ENCODE data around the gene IPMK.
"Not testable (repeated sequence)": the region's sequence is repeated elsewhere in the genome, so short reads cannot be mapped to it uniquely, and the experiment has no call there.

The IPMK gene

GRCh38 chr10:58177362-58177947 lies 90.2 kb downstream of the IPMK start:
- no peak overlapping the region for H3K4me3 Mint-ChIP-seq
- no peaks in the 10 kb centered on the region for H3K36me3 Mint-ChIP-seq (ENCODE audit: low read depth)
- intact Hi-C loops (cut with micrococcal nuclease): loop anchor here (1.0 to 10.0 kb wide), 2 partner anchors 114 to 217 kb away; no protein-coding TSS in a partner anchor
- H3K9me3 Mint-ChIP-seq: no peaks in the 10 kb centered on the region
- H3K27me3 Mint-ChIP-seq: no peaks in the 10 kb centered on the region
- peaks cover 9% of the 10 kb centered on the region for H3K4me1 Mint-ChIP-seq (ENCODE audit: low read depth)
- H3K27ac Mint-ChIP-seq: no peak overlapping the region

GRCh38 chr10:58175990-58176900 lies 91.4 kb downstream of the IPMK start:
- Mint-ChIP-seq H3K4me1 (ENCODE audit: low read depth) (peaks cover 9% of the 10 kb centered on the region), H3K9me3 (no peaks in the 10 kb centered on the region), H3K36me3 (ENCODE audit: low read depth) (no peaks in the 10 kb centered on the region), H3K4me3 (no peak overlapping the region), H3K27ac (no peak overlapping the region), H3K27me3 (no peaks in the 10 kb centered on the region)
- intact Hi-C loops (cut with micrococcal nuclease): loop anchor here (10.0 kb wide), 1 partner anchor 219 kb away; no protein-coding TSS in a partner anchor

DNA sequence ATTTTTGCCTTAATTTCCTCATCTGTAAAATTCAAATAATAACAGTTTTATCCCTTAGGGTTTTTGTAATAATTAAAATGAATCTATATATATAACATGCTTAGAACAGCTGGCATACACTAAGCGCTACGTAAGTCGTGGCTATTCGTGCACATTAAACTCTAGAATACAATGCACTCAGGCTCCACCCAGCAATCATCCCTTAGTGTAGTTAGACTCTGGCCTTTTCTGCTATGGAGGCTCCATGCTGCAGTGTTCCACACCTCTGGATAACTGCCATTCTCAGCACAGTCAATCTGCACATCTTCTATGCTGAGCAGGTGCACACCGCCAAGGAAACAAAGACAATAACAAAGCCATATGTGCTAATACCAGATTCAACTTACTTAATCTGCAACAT lies 92.9 kb downstream of the IPMK start:
- no peaks in the 10 kb centered on the region for H3K27me3 Mint-ChIP-seq
- H3K36me3 Mint-ChIP-seq (ENCODE audit: low read depth): no peaks in the 10 kb centered on the region
- no peaks in the 10 kb centered on the region for H3K9me3 Mint-ChIP-seq
- H3K4me1 Mint-ChIP-seq (ENCODE audit: low read depth): peaks cover 4% of the 10 kb centered on the region
- H3K4me3 Mint-ChIP-seq: no peak overlapping the region
- H3K27ac Mint-ChIP-seq: no peak overlapping the region
- intact Hi-C loops (cut with micrococcal nuclease): loop anchor here (10.0 kb wide), 1 partner anchor 220 kb away; no protein-coding TSS in a partner anchor

GRCh38 chr10:58173391-58173790 lies 94.3 kb downstream of the IPMK start:
- Mint-ChIP-seq H3K27me3 (no peaks in the 10 kb centered on the region), H3K36me3 (ENCODE audit: low read depth) (no peaks in the 10 kb centered on the region), H3K27ac (no peak overlapping the region), H3K4me1 (ENCODE audit: low read depth) (peaks cover 4% of the 10 kb centered on the region), H3K4me3 (no peak overlapping the region), H3K9me3 (no peaks in the 10 kb centered on the region)
- intact Hi-C loops (cut with micrococcal nuclease): loop anchor here (10.0 kb wide), 1 partner anchor 221 kb away; no protein-coding TSS in a partner anchor

DNA sequence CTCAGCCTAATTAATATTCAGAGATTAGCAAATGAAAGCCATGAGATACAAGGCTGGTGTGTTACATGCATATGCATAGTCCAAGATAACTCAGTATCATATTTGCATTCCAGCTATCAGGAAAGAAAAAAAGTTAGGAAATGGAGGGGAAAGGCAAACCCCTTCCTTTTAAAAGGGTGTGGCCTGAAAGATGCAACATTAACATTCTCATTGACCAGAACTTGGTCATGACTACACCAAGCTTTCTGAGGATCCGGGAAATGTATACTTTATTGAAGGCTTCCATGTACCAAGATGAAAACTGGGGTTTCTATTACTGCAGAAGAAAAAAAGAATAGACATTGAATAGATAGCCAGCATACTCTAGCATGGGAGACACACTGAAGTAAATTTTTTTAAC lies 96.5 kb downstream of the IPMK start:
- no peaks in the 10 kb centered on the region for H3K9me3 Mint-ChIP-seq
- no peak overlapping the region for H3K27ac Mint-ChIP-seq
- H3K36me3 Mint-ChIP-seq (ENCODE audit: low read depth): no peaks in the 10 kb centered on the region
- no peak overlapping the region for H3K4me3 Mint-ChIP-seq
- intact Hi-C loops (cut with micrococcal nuclease): loop anchor here (10.0 kb wide), 1 partner anchor 224 kb away; no protein-coding TSS in a partner anchor
- H3K27me3 Mint-ChIP-seq: no peaks in the 10 kb centered on the region
- H3K4me1 Mint-ChIP-seq (ENCODE audit: low read depth): peaks cover 4% of the 10 kb centered on the region

GRCh38 chr10:58164517-58164916 lies 103.2 kb downstream of the IPMK start:
- Mint-ChIP-seq H3K9me3 (no peaks in the 10 kb centered on the region), H3K36me3 (ENCODE audit: low read depth) (no peaks in the 10 kb centered on the region), H3K4me3 (no peak overlapping the region), H3K4me1 (ENCODE audit: low read depth) (no peaks in the 10 kb centered on the region), H3K27me3 (peaks cover 2% of the 10 kb centered on the region), H3K27ac (no peak overlapping the region)
- intact Hi-C loops (cut with micrococcal nuclease): no loop called here

GRCh38 chr10:58158806-58159205 lies 108.9 kb downstream of the IPMK start:
- Mint-ChIP-seq H3K27ac (no peak overlapping the region), H3K4me1 (ENCODE audit: low read depth) (no peaks in the 10 kb centered on the region), H3K4me3 (no peak overlapping the region), H3K36me3 (ENCODE audit: low read depth) (no peaks in the 10 kb centered on the region), H3K9me3 (no peaks in the 10 kb centered on the region), H3K27me3 (no peaks in the 10 kb centered on the region)
- intact Hi-C loops (cut with micrococcal nuclease): no loop called here

DNA sequence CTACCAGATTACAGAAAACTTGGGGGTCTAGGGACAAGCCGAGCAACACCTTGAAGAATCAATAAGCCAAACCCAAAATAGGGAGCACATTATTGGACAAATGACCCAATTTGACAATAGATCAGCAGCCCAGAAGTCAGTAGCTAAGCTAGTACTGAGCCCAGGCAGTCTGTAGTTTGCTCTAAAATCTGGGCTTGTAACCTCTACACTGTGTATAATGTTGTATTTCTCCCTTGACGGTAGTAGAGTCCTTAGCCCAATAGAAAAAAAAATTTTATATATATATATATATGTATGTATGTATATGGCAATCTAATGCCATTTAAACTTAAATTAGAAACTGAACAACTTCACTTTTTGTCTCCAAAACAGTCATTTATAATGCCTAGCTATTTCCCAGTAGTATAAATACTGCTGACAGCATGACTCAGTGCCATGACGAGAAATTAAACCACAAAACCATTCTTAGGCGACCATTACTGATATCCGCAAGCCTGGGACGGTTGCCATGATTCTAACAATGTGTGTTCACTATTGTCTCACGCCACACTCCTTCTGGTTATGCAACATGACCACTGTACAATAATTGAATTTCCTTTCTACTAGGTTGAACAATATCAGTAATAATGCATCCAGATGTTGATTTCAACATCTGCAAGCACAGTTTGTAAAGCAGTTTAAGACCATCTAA lies 110.5 kb downstream of the IPMK start:
- Mint-ChIP-seq H3K27ac (no peak overlapping the region), H3K36me3 (ENCODE audit: low read depth) (no peaks in the 10 kb centered on the region), H3K4me1 (ENCODE audit: low read depth) (no peaks in the 10 kb centered on the region), H3K27me3 (no peaks in the 10 kb centered on the region), H3K4me3 (no peak overlapping the region), H3K9me3 (no peaks in the 10 kb centered on the region)
- intact Hi-C loops (cut with micrococcal nuclease): no loop called here

DNA sequence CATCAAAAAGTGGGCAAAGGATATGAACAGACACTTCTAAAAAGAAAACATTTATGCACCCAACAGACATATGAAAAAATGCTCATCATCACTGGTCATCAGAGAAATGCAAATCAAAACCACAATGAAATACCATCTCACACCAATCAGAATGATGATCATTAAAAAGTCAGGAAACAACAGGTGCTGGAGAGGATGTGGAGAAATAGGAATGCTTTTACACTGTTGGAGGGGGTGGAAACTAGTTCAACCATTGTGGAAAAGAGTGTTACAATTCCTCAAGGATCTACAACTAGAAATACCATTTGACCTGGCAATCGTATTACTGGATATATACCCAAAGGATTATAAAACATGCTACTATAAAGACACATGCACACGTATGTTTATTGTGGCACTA lies 111.8 kb downstream of the IPMK start:
- intact Hi-C loops (cut with micrococcal nuclease); H3K4me1 Mint-ChIP-seq (ENCODE audit: low read depth); H3K27ac Mint-ChIP-seq; H3K27me3 Mint-ChIP-seq; H3K9me3 Mint-ChIP-seq; H3K4me3 Mint-ChIP-seq; H3K36me3 Mint-ChIP-seq (ENCODE audit: low read depth): not testable (repeated sequence)

DNA sequence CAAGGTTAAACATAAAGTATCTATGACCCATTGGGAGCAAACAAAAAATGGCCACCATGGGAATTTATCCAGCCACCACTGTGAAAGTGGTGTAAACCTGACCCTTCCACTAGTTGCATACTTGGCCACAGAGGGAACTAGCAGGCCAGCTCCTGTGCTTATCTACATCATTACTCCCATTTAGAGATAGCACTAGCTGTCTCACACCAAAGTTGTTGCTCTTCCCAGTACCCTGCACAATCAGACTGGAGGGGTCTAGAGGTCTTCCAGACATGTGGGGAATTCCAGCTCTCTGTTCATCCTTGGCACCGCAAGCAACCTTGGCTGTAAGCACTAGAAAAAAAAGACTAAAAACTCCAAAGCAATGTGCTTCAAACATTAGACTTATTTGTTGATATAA lies 113.9 kb downstream of the IPMK start:
- intact Hi-C loops (cut with micrococcal nuclease): no loop called here
- H3K27ac Mint-ChIP-seq: no peak overlapping the region
- no peaks in the 10 kb centered on the region for H3K9me3 Mint-ChIP-seq
- no peak overlapping the region for H3K4me3 Mint-ChIP-seq
- no peaks in the 10 kb centered on the region for H3K27me3 Mint-ChIP-seq
- H3K36me3 Mint-ChIP-seq (ENCODE audit: low read depth): no peaks in the 10 kb centered on the region
- no peaks in the 10 kb centered on the region for H3K4me1 Mint-ChIP-seq (ENCODE audit: low read depth)

DNA sequence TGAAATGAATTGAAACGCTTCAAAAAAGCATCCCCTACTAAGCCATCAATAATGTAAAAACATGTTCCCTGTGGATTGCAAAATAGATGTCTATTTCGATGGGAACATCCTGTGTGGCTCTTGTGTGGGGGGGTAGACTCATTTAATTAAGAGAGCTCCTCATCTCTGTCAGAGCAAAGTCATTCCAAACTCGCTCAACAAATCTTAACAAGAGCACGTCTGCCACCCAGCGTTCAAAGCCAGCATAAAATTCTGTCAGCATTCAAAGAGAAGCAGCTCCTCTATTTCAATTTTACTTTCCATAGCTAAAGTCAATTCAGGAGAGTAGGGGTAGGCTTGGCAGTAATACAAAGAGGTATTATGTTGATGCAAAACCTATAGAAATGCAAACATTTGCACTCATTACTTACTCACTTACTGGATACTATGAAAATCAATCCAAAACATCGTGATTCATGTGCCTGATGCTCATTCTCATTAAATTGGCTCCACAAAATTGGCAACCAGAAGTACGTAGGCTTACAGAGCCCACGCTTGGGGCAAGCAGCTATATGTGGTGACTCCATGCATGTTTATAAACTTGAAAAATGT lies 114.9 kb downstream of the IPMK start:
- H3K27me3 Mint-ChIP-seq: peaks cover 2% of the 10 kb centered on the region
- H3K36me3 Mint-ChIP-seq (ENCODE audit: low read depth): no peaks in the 10 kb centered on the region
- H3K9me3 Mint-ChIP-seq: no peaks in the 10 kb centered on the region
- H3K27ac Mint-ChIP-seq: no peak overlapping the region
- intact Hi-C loops (cut with micrococcal nuclease): no loop called here
- H3K4me1 Mint-ChIP-seq (ENCODE audit: low read depth): no peaks in the 10 kb centered on the region
- no peak overlapping the region for H3K4me3 Mint-ChIP-seq

DNA sequence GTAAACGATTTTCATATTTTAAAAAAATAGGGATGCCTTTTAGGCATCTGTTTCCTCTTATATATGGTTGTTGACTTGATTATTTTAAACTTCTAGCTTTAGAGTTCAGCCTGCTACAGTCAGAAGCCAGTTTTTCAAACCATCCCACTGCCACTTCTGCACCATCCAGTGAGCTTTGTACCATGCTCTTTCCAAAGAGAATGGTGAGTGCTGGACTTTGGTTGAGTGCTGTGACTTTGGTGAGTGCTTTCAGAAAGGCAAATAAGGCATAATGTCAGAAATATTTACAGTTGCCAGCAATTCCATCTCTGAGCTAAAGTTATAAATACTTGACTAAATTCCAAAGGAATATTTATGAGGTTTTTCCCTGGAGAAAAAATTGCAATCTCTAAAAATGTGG lies 117.4 kb downstream of the IPMK start:
- no peaks in the 10 kb centered on the region for H3K9me3 Mint-ChIP-seq
- H3K27me3 Mint-ChIP-seq: peaks cover 2% of the 10 kb centered on the region
- no peaks in the 10 kb centered on the region for H3K36me3 Mint-ChIP-seq (ENCODE audit: low read depth)
- H3K27ac Mint-ChIP-seq: no peak overlapping the region
- intact Hi-C loops (cut with micrococcal nuclease): no loop called here
- H3K4me3 Mint-ChIP-seq: no peak overlapping the region
- no peaks in the 10 kb centered on the region for H3K4me1 Mint-ChIP-seq (ENCODE audit: low read depth)

DNA sequence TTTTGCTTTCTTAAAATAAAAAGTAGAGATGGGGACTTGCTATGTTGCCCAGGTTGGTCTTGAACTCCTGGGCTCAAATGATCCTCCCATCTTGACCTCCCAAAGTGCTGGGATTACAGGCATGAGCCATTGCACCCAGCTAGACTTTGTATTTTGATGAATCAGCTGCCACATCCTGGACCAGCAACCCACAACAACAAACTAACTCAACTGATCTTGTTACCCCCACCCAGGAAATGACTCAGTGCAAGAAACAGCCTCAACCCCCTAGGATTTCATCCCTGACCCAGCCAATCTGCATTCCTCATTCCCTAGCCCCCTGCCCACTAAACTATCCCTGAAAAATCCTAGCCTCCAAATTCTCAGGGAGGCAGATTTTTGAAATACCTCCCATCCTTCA lies 123.8 kb downstream of the IPMK start:
- Mint-ChIP-seq H3K27ac (no peak overlapping the region), H3K4me3 (no peak overlapping the region), H3K27me3 (peaks cover 2% of the 10 kb centered on the region), H3K9me3 (no peaks in the 10 kb centered on the region), H3K36me3 (ENCODE audit: low read depth) (no peaks in the 10 kb centered on the region), H3K4me1 (ENCODE audit: low read depth) (no peaks in the 10 kb centered on the region)
- intact Hi-C loops (cut with micrococcal nuclease): no loop called here

Measured in dendritic cell treated with granulocyte-macrophage colony-stimulating factor and Interleukin-4, amounts not matched to agents 40 ng/mL and 50 ng/mL, for 4 days (primary cell).